Myocyte (in vitro differentiated cells): ENCODE measurements around the gene TRIM14. TPM values are rescaled to one million over a fixed set of nuclear protein-coding genes. Genes with fewer than 3 reads are reported as not detected.

ENCODE experiments used
- total RNA-seq: library from RNA; depleted of rRNA; stranded (reverse); fragments of >200 nt; gene quantifications from 2 replicates; pipeline ENCODE4 v1.2.3, GENCODE V29; 2014

Gene TRIM14
- total RNA-seq, 1 donor from 2014 or later: 4.6 TPM

Other genes starting within 250 kb of the TRIM14 start
- gene TRMO, start 196.7 kb downstream of the TRIM14 start, total RNA-seq: 12.4 and 18.6 TPM in 2 replicates
- 0.08 and 0.10 TPM in 2 replicates for gene HEMGN, start 181.1 kb downstream of the TRIM14 start, total RNA-seq
- 7.0 and 7.1 TPM in 2 replicates for gene ANP32B, start 135.9 kb downstream of the TRIM14 start, total RNA-seq
- 57.0 and 64.2 TPM in 2 replicates for gene NANS, start 62.5 kb downstream of the TRIM14 start, total RNA-seq
- gene CORO2A, start 73.4 kb upstream of the TRIM14 start, total RNA-seq: 0.16 and 0.78 TPM in 2 replicates
- 20.2 and 25.3 TPM in 2 replicates for gene TBC1D2, start 136.4 kb upstream of the TRIM14 start, total RNA-seq